H9 (cell line): ENCODE results near the gene ADGB. TPM values are rescaled to one million over a fixed set of nuclear protein-coding genes. Genes with fewer than 3 reads are reported as not detected.

Experiments used
- DNase-seq: peaks from one replicate; pipeline ENCODE4 v3.0.0-alpha.2; 2017
- H2AFZ ChIP-seq: one replicate; pipeline ENCODE4 v1.6.1; 2013; ENCODE audit warnings: mild to moderate bottlenecking, low read length, control low read depth, moderate library complexity
- H2AK5ac ChIP-seq: 2 replicates; pipeline ENCODE4 v1.6.1; 2013; ENCODE audit warnings: low read length, control low read depth, mixed read lengths; ENCODE audit not compliant: insufficient read length
- H2BK120ac ChIP-seq: one replicate; pipeline ENCODE4 v1.6.1; 2013; ENCODE audit warnings: low read depth, mild to moderate bottlenecking, low read length, control low read depth, inconsistent platforms; ENCODE audit not compliant: poor library complexity, severe bottlenecking
- H2BK12ac ChIP-seq: 2 replicates; pipeline ENCODE4 v1.6.1; 2013; ENCODE audit warnings: low read length, control low read depth, mixed read lengths, low read depth; ENCODE audit not compliant: insufficient read length
- H2BK15ac ChIP-seq: 2 replicates; pipeline ENCODE4 v1.6.1; 2013; ENCODE audit warnings: low read depth, low read length, control low read depth
- H2BK20ac ChIP-seq: one replicate; pipeline ENCODE4 v1.6.1; 2013; ENCODE audit warnings: low read depth, mild to moderate bottlenecking, low read length, control low read depth, inconsistent platforms; ENCODE audit not compliant: poor library complexity, severe bottlenecking
- H2BK5ac ChIP-seq: 2 replicates; pipeline ENCODE4 v1.6.1; 2013; ENCODE audit warnings: low read length, control low read depth, mixed read lengths; ENCODE audit not compliant: insufficient read length
- H3K14ac ChIP-seq: 2 replicates; pipeline ENCODE4 v1.6.1; 2013; ENCODE audit warnings: low read length, control low read depth; ENCODE audit not compliant: insufficient read depth
- H3K18ac ChIP-seq: 2 replicates; pipeline ENCODE4 v1.6.1; 2013; ENCODE audit warnings: low read depth, mild to moderate bottlenecking, mixed read lengths, low read length, control low read depth; ENCODE audit not compliant: insufficient read length
- H3K23ac ChIP-seq: 2 replicates; pipeline ENCODE4 v1.6.1; 2013; ENCODE audit warnings: low read length, control low read depth, mixed read lengths, low read depth; ENCODE audit not compliant: insufficient read length
- H3K23me2 ChIP-seq: 2 replicates; pipeline ENCODE4 v1.6.1; 2013; ENCODE audit warnings: low read depth, mild to moderate bottlenecking, mixed read lengths, low read length, control low read depth; ENCODE audit not compliant: insufficient read length, poor library complexity, severe bottlenecking
- H3K27ac ChIP-seq: 2 replicates; pipeline ENCODE4 v1.5.1; 2013; ENCODE audit warnings: low read length, control low read depth, mixed read lengths, low read depth; ENCODE audit not compliant: insufficient read length
- H3K27me3 ChIP-seq: 2 replicates; pipeline ENCODE4 v1.6.1; 2013; ENCODE audit warnings: low read length, control low read depth, inconsistent platforms; ENCODE audit not compliant: insufficient read depth
- H3K4ac ChIP-seq: 2 replicates; pipeline ENCODE4 v1.6.1; 2013; ENCODE audit warnings: low read depth, mild to moderate bottlenecking, control low read depth, inconsistent platforms, low read length, moderate library complexity
- H3K4me1 ChIP-seq: 2 replicates; pipeline ENCODE4 v1.6.1; 2013; ENCODE audit warnings: low read length, control low read depth, inconsistent platforms; ENCODE audit not compliant: insufficient read depth
- H3K4me2 ChIP-seq: 2 replicates; pipeline ENCODE4 v1.6.1; 2013; ENCODE audit warnings: low read length, control low read depth, mixed read lengths; ENCODE audit not compliant: insufficient read length, insufficient read depth
- H3K56ac ChIP-seq: 2 replicates; pipeline ENCODE4 v1.6.1; 2013; ENCODE audit warnings: low read depth, mild to moderate bottlenecking, mixed read lengths, low read length, control low read depth; ENCODE audit not compliant: insufficient read length
- H3K79me1 ChIP-seq: 2 replicates; pipeline ENCODE4 v1.6.1; 2013; ENCODE audit warnings: low read depth, mild to moderate bottlenecking, moderate library complexity, low read length, control low read depth, inconsistent platforms; ENCODE audit not compliant: insufficient read depth, poor library complexity, severe bottlenecking
- H3K79me2 ChIP-seq: 2 replicates; pipeline ENCODE4 v1.6.1; 2013; ENCODE audit warnings: low read length, control low read depth, inconsistent platforms; ENCODE audit not compliant: insufficient read depth
- H3K9ac ChIP-seq: 2 replicates; pipeline ENCODE4 v1.6.1; 2013; ENCODE audit warnings: low read length, control low read depth, mixed read lengths; ENCODE audit not compliant: insufficient read length; ENCODE audit errors: extremely low read depth
- H3K9me3 ChIP-seq: one replicate; pipeline ENCODE4 v1.6.1; 2013; ENCODE audit warnings: low read depth, low read length, inconsistent platforms; ENCODE audit not compliant: control insufficient read depth
- H3T11ph ChIP-seq: one replicate; pipeline ENCODE4 v1.6.1; 2013; ENCODE audit warnings: mild to moderate bottlenecking, low read length, control low read depth, inconsistent platforms
- H4K20me1 ChIP-seq: one replicate; pipeline ENCODE4 v1.6.1; 2013; ENCODE audit not compliant: control insufficient read depth, insufficient read length, insufficient read depth
- H4K5ac ChIP-seq: 2 replicates; pipeline ENCODE4 v1.6.1; 2013; ENCODE audit warnings: low read depth, mild to moderate bottlenecking, mixed read lengths, low read length, control low read depth; ENCODE audit not compliant: insufficient read length
- H4K8ac ChIP-seq: replicated peaks from 2 replicates; pipeline ENCODE4 v1.6.1; 2013; ENCODE audit warnings: low read length, control low read depth, mixed read lengths, low read depth; ENCODE audit not compliant: insufficient read length
- H4K91ac ChIP-seq: 2 replicates; pipeline ENCODE4 v1.6.1; 2013; ENCODE audit warnings: low read depth, mild to moderate bottlenecking, moderate library complexity, mixed read lengths, low read length, control low read depth; ENCODE audit not compliant: insufficient read length
- H3K27ac Mint-ChIP-seq, 3 experiments: 2 replicates in 2 of 3; 3 replicates in 1 of 3; pipeline ENCODE4 v1.8.0; 2020 to 2021; ENCODE audit warnings: mixed read lengths in 3 of 3, mild to moderate bottlenecking in 1 of 3, moderate library complexity in 1 of 3
- H3K27me3 Mint-ChIP-seq: 2 replicates; pipeline ENCODE4 v1.8.0; 2021; ENCODE audit warnings: low read depth, mild to moderate bottlenecking, moderate library complexity, mixed read lengths
- H3K36me3 Mint-ChIP-seq, 3 experiments: 2 replicates in 2 of 3; 3 replicates in 1 of 3; pipeline ENCODE4 v1.8.0; 2020 to 2021; ENCODE audit warnings: low read depth in 3 of 3, mixed read lengths in 3 of 3; ENCODE audit not compliant: insufficient read depth in 1 of 3
- H3K4me1 Mint-ChIP-seq, 2 experiments: 2 replicates each; pipeline ENCODE4 v1.8.0; 2020; ENCODE audit warnings: mixed read lengths in 2 of 2
- H3K4me3 Mint-ChIP-seq, 2 experiments: 2 replicates in 1 of 2; 3 replicates in 1 of 2; pipeline ENCODE4 v1.8.0; 2020 to 2021; ENCODE audit warnings: mild to moderate bottlenecking in 2 of 2, mixed read lengths in 2 of 2, moderate library complexity in 1 of 2
- H3K9me3 Mint-ChIP-seq, 2 experiments: 2 replicates in 1 of 2; 3 replicates in 1 of 2; pipeline ENCODE4 v1.8.0; 2020; ENCODE audit warnings: mild to moderate bottlenecking in 2 of 2, mixed read lengths in 2 of 2, moderate library complexity in 1 of 2
- CTCF ChIP-seq: fragments of 200-600 bp; sonication (generic); conservative IDR thresholded peaks from 3 replicates; pipeline ENCODE4 v1.8.0; 2021; ENCODE audit warnings: antibody characterized with exemption, mild to moderate bottlenecking
- WGBS: extraction: QIAGEN DNeasy Blood & Tissue Kit; methylation state at CpG from one replicate; pipeline ENCODE4 v1.1.7; 2013; ENCODE audit warnings: missing lambda C conversion rate, low lambda C conversion rate, mixed read lengths; ENCODE audit not compliant: insufficient read length; ENCODE audit errors: extremely low coverage; 5-methylcytosine and 5-hydroxymethylcytosine counted together
- long read RNA-seq: library from polyadenylated mRNA; unstranded; transcript quantifications from one replicate; pipeline ENCODE4 v2.0.0, GENCODE V29; 2020
- total RNA-seq: library from RNA; stranded (reverse); gene quantifications from 2 replicates; pipeline ENCODE4 v1.2.1, GENCODE V29; 2021

ADGB gene
- total RNA-seq, result not detected in 2 replicates
- long read RNA-seq, result 0 reads

DNA sequence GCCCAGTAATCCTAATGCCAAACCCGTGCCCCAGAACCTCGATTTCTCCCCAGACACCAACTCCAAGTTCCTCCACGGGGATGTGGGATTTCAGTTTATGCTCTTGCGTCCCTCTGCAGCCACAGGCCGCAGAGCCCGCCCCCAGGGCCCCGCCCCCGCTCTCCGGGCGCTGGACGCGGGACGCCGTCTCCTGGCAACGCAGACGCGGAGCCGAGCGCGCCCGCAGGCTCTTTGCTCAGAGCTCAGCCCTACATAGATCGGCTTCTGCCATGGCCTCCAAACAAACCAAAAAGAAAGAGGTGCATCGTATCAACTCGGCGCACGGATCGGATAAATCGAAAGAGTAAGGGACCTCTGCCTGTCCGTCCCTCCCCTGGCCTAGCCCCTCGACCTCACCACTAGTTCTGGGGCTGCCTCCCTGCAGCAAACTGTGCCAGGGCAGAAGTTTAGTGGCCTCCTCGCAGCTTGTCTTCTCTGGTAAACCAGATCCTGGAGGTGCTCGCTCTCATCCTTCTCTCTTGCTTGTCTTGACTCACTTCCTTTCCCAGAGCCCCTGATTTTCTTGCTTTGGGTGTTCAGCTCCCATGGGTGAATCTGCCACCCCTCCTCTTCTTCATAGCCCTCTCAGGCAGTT, at the start of gene ADGB:
Gene ADGB, plus strand, starts transcription at position 201 of the 634 bp plus-strand sequence. Its CDS starts 69 bp downstream, at position 270.
- WGBS, result no CpG with 5 or more reads among the region's 32 CpGs
- Histone ChIP-seq H2AK5ac (no peak within 1 kb of the TSS), H2BK15ac (no peak within 1 kb of the TSS), H2AFZ (peak within 1 kb of the TSS; percentile 89), H3K23ac (no peak within 1 kb of the TSS), H3K9me3 (no peaks in the 10 kb centered on the region), H3K4me2 (peak within 1 kb of the TSS; percentile 70), H3K27me3 (no peaks in the 10 kb centered on the region), H3K18ac (peak within 1 kb of the TSS; percentile 78), H3K14ac (peak within 1 kb of the TSS; percentile 45; the same call in 1 of the 2 replicates), H3T11ph (no peak within 1 kb of the TSS), H3K79me1 (no peaks in the 10 kb centered on the region), H3K79me2 (no peaks in the 10 kb centered on the region), H4K91ac (no peak within 1 kb of the TSS), H3K56ac (no peak within 1 kb of the TSS), H3K4me1 (no peaks in the 10 kb centered on the region), H3K9ac (peak within 1 kb of the TSS; percentile 25), H3K27ac (no peak within 1 kb of the TSS), H4K5ac (no peak within 1 kb of the TSS), H4K20me1 (no peaks in the 10 kb centered on the region), H2BK12ac (no peak within 1 kb of the TSS), H3K4ac (no peak within 1 kb of the TSS), H2BK120ac (no peak within 1 kb of the TSS), H4K8ac (no peak within 1 kb of the TSS), H2BK20ac (no peak within 1 kb of the TSS), H2BK5ac (no peak within 1 kb of the TSS), H3K23me2 (peaks cover 5% of the 10 kb centered on the region)
- peak; percentile 88 for DNase-seq
- TF ChIP-seq CTCF, result no peak
- Mint-ChIP-seq H3K27ac (no peak within 1 kb of the TSS), H3K36me3 (no peaks in the 10 kb centered on the region), H3K27me3 (peaks cover 12% of the 10 kb centered on the region), H3K9me3 (no peaks in the 10 kb centered on the region), H3K4me3 (peak within 1 kb of the TSS; percentile 63 to 68), H3K4me1 (peaks cover 10% of the 10 kb centered on the region in 2 experiments)
